Subcutaneous adipose tissue (tissue), 4 donors: ENCODE data around the gene FYCO1. TPM values are rescaled to one million over a fixed set of nuclear protein-coding genes. Genes with fewer than 3 reads are reported as not detected.

Source experiments
- total RNA-seq, 4 donors: library from RNA; depleted of rRNA; stranded (reverse); fragments of >200 nt; gene quantifications; one replicate each; pipeline ENCODE4 v1.1.0, GENCODE V29; 2016
- TF ChIP-seq, protein P1 (sequence below): fragments of 450-650 bp; IDR thresholded peaks from one replicate; pipeline ENCODE4 v1.5.1; 2016; ENCODE audit warnings: low read depth, mild to moderate bottlenecking, control low read depth, antibody characterized with exemption, moderate library complexity

Gene FYCO1
- 10 to 100 TPM; 36.7 to 46.7 (median 43.6) TPM for total RNA-seq

DNA sequence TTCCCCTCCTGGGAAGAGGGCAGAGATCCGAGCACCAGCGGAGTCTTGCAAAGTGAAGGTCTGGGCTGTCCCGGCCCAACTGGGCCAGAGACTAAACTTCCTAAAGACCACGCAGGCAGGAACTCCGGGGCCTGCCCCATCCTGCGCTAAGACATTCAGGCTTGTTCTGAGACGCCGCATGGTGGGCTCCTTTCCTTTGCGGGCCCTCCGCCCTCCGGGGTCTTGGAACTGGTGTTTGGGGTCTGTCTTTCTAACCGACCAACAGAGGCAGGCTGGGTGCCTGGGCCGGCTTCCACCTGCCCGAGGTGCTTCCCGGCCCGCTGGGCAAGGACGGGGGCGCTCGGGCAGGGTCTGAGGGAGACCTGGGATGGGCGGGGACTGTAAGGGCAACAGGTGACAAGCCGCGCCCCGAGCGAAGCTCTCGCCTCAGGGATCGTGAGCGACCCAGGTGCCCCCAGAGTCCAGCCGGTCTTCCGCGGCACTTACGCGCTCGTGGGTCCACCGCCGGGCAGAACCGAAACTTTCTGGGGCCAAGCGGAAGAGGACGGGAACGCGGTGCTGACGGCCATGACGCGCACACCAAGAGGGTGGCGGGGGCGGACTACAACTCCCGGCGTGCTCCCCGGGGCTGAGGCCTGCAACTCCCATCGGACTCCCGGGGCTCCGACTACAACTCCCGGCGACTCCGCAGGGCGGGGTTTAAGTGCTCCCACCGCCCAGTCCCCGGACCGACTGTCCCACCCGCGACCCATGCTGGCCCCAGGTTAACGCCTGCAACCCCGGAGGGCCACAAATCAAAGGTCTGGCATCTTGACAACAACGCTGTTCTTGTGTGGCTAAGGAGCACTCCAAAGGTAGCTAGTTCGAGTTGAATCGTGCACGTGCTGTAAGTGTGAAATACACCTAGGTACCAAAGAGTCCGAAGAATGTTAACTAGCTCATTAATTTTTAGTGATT, at the start of gene FYCO1:
Gene FYCO1, minus strand, starts transcription at position 589 of the 957 bp plus-strand sequence. CDS start 10,914 bp downstream, outside the sequence.
- TF ChIP-seq, protein P1, sequence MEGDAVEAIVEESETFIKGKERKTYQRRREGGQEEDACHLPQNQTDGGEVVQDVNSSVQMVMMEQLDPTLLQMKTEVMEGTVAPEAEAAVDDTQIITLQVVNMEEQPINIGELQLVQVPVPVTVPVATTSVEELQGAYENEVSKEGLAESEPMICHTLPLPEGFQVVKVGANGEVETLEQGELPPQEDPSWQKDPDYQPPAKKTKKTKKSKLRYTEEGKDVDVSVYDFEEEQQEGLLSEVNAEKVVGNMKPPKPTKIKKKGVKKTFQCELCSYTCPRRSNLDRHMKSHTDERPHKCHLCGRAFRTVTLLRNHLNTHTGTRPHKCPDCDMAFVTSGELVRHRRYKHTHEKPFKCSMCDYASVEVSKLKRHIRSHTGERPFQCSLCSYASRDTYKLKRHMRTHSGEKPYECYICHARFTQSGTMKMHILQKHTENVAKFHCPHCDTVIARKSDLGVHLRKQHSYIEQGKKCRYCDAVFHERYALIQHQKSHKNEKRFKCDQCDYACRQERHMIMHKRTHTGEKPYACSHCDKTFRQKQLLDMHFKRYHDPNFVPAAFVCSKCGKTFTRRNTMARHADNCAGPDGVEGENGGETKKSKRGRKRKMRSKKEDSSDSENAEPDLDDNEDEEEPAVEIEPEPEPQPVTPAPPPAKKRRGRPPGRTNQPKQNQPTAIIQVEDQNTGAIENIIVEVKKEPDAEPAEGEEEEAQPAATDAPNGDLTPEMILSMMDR, result no peak

DNA sequence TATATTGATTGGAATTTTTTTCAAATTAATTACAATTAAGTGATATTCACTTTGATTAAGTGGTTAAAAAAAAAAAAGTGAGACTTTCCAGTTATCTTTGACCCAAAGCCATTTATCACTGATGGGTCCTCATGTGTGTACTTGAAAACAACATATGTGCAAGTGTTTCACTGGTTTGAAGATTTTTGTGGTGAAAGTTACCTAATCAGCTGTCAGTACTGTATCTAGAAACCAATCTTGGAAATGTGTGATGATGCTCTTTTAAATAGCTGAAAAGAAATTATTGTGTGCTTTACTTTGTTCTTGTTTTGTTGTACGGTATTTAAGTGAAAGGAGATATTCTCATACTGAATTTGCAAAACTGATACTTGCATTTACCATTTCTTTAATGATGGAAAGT, 43.3 kb upstream of the FYCO1 start:
- TF ChIP-seq, protein P1, result no peak

DNA sequence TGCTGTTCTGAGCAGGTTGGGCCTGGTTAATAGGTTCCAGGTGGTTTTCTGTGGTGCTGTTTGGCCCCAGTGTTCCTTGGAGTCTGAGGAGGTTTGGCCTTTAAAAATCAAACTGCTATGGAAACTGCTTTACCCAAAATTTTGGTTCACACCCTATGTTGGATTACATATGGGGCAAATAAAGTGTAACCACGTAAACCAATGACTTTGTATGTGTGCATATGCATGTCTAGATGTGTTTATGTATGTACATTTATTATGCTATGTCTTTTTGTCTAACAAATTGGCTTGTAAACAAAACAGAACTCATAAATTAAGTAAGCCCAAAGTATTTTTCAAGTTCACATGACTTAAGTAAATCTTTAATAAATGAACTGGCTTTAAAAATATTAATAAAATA, 40.6 kb upstream of the FYCO1 start:
- TF ChIP-seq, protein P1, result no peak

DNA sequence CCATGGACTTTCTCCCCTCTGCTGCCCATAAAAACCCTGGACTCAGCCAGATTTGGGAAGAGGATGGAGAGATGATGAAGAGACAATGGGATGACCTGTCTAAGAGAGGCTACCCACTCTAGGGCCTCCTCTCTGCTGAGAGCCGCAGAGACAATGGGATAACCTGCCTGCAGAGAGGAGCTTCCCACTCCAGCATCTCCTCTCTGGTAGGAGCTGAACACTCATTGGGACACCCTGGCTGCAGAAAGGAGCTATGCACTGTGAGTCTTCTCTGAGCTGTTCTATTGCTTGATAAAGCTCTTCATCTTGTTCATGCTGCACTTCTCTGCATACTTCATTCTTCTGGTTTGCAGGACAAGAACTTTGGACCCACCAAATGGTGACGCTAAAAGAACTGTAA, 36.1 kb upstream of the FYCO1 start:
- TF ChIP-seq, protein P1, result no peak

DNA sequence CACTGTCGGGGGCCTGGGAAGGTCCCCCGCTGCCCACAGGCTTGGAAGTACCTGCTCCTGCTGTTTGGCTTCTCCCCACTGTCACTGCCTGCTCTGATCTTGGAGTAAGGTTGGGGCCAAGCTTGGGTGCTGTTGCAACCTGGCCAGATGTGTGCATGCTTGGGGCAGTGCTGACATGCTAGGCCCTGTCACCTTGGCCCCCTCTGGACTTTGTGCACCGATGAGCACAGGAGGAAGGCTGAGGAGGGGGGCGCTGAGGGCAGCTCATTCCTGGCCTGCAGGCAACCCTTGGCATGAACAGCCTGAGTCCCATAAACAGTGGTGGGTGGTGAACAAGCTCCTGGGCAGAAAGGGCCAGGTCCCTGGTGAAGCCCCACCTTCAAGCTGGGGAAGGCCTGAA, 35.6 kb upstream of the FYCO1 start:
- TF ChIP-seq, protein P1, result no peak

DNA sequence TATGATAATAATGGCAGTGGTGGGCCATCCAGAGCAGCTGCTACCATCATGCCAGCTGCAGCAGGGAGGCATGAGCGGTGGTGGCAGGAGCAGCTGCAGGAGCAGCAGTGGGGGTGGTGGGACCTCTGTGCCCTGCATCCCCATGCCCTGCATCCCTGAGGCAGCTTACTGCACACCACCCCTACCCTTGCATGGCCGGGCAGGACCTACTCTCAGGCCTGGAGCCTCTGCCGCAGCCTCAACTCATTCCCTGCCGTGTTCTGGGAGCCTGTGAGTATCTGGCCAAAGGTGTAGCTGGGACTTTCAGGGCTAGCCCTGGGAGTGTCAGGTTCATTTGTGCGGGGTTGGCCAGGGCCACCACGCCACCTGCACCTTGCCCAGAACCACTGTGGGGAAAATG, 35.0 kb upstream of the FYCO1 start:
- TF ChIP-seq, protein P1, result no peak

DNA sequence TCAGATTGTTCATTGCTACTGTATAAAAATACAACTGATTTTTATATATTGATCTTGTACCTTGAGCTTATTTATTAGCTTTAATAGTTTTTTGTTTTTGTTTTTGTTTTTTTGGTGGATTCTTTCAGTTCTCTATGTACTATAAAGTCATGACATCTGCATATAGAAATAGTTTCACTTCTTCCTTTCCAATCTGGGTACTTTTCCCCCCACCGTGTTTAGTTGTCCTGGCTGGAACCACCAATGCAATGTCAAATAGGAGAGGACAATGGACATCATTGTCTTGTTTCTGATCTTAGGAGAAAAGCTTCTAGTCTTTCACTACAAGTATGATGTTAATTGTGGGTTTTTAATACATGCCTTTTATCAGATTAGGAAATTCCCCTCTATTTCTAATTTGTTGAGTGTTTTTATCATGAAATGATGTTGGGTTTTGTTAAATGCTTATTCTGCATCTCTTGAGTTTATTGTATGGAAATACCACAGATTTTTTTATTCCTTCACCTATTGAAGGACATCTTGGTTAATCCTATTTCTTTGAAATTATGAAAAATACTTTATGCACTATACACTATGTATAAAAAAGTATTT, 34.4 kb upstream of the FYCO1 start:
- TF ChIP-seq, protein P1, result no peak
